Measurements from ENCODE around the gene IL17RE.
"Not testable (repeated sequence)": the region's sequence is repeated elsewhere in the genome, so short reads cannot be mapped to it uniquely, and the experiment has no call there.

IL17RE gene

DNA sequence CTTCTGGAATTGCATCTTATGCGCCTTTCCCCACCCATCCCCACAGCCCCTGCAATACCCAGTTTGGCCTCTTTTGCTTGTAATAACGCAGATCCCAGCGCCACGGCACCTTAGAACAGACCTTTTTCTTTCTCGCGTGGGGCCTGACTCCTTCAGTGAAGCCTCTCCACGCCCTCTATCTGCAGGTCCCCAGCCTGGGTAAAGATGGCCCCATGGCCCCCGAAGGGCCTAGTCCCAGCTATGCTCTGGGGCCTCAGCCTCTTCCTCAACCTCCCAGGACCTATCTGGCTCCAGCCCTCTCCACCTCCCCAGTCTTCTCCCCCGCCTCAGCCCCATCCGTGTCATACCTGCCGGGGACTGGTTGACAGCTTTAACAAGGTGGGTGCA, 31.6 kb downstream of the IL17RE start:
- no peak for DNase-seq (ENCODE audit: low read depth, low spot score)

DNA sequence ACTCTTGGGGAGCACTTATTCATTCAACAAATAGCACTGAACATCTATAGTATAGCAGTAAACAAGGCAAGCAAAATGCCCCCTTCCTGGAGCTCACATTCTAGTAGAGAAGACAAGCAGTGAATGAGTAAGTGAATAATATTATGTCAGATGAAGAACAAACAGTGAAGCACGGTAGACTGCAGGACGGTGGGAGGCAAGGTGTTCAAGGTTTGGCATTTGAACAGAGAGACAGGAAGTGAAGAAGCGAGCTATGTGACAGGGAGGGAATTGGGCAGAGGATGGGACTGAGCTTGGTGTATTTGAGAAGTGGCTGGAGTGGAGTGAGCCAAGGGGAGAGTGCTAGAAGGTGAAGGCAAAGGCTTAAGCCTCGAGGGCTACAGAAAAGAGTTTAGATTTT, 32.3 kb downstream of the IL17RE start:
- DNase-seq (ENCODE audit: low read depth, low spot score): no peak

DNA sequence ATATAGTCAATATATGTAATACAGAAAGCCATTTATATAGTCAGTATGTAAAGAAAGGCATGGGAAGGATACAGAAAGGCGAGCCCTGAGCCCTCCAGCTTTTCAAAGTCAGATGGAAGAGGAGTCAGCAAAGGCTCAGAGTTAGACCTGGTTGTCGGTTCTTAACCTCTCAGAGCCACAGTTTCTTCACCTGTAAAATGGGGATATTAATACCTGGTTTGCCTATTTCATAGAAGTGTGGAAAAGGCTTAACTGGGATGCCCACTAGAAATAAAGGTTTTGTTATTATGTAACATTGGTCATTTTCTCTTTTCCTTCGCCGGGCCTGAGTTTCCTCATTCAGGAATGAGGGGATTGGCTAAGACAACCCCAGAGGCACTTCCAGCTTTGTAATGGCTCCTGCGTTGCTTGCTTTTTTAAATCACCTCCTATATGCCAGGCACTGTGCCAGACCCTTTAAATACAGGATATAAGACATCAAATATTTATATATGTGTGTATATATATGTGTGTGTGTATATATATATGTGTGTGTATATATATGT, 33.4 kb downstream of the IL17RE start:
- no peak for DNase-seq (ENCODE audit: low read depth, low spot score)

DNA sequence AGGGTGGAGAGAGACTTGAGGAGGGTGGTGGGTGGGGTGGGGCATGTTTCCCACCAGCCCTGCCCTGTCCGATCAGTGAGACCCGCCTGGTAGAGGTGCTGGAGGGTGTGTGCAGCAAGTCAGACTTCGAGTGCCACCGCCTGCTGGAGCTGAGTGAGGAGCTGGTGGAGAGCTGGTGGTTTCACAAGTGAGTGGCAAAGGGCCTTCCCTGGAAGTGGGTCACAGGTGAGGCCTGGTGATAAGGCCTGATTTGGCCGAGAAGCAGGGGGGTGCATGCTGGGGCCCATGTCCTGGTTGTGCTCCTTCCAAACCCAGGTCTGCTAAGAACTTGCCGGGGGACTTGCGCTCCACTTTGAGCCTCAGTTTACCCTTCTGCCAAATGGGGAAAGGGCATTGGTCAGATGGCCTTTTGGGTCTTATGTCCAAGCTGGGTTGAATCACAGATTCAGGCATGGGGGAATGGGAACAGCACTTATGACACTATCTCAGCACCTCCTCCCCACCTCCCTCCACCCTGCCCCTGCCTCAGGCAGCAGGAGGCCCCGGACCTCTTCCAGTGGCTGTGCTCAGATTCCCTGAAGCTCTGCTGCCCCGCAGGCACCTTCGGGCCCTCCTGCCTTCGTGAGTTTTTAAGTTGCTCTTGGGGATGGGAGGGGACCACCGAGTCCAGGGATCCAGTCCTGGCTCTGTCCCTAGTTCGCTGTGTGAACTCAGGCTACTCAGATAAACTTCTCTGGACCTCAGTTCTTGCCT, 35.0 kb downstream of the IL17RE start:
- DNase-seq (ENCODE audit: low read depth, low spot score): no peak

DNA sequence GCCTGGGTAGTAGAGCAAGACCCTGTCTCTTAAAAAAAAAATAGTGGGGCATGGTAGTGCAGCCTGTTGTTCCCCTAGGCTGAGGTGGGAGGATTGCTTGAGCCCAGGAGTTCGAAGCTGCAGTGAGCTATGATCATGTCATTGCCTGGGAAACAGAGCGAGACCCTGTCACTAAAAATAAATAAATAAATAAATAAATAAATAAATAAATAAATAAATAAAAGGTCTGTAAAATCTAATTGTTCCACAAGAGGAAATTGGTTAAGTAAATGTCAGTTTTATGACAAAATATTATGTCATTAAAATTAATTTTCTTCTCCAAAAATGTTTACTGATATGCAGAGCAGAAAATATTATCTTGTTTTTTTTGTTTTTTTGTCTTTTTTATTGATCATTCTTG, 36.3 kb downstream of the IL17RE start:
- no peak for DNase-seq (ENCODE audit: low read depth, low spot score)

DNA sequence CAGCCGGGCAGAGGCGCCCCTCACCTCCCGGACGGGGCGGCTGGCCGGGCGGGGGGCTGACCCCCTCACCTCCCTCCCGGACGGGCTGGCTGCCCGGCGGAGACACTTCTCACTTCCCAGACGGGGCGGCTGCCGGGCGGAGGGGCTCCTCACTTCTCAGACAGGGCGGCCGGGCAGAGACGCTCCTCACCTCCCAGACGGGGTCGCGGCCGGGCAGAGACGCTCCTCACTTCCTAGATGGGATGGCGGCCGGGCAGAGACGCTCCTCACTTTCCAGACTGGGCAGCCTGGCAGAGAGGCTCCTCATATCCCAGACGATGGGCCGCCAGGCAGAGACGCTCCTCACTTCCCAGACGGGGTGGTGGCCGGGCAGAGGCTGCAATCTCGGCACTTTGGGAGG, 37.3 kb downstream of the IL17RE start:
- not testable (repeated sequence) for DNase-seq (ENCODE audit: low read depth, low spot score)

DNA sequence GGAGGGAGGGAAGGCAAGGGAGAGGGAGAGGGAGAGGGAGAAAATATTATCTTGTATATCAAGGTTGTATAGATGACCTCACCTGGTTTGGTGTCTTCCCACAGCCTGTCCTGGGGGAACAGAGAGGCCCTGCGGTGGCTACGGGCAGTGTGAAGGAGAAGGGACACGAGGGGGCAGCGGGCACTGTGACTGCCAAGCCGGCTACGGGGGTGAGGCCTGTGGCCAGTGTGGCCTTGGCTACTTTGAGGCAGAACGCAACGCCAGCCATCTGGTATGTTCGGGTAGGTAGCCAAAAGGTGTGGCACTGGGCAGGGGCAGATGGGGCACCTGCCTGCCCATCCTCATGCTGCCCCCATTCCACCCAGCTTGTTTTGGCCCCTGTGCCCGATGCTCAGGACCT, 38.1 kb downstream of the IL17RE start:
- no peak for DNase-seq (ENCODE audit: low read depth, low spot score)

DNA sequence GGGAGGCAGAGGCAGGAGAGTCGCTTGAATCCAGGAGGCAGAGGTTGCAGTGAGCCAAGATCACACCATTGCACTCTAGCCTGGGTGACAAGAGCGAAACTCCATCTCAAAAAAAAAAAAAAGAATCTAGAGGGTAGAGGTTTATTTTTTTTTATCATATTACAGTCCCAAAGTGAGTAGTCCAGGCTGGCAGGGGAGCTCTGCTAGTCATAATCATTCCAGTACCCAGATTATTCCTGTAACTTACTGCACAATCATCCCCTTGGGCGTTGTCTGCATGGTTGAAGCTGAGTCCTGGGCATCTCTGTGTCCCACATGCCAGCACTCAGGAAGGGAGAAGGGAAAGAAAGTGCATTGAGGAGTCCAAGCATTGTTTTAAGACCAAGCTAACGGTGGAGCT, 39.5 kb downstream of the IL17RE start:
- DNase-seq (ENCODE audit: low read depth, low spot score): no peak

DNA sequence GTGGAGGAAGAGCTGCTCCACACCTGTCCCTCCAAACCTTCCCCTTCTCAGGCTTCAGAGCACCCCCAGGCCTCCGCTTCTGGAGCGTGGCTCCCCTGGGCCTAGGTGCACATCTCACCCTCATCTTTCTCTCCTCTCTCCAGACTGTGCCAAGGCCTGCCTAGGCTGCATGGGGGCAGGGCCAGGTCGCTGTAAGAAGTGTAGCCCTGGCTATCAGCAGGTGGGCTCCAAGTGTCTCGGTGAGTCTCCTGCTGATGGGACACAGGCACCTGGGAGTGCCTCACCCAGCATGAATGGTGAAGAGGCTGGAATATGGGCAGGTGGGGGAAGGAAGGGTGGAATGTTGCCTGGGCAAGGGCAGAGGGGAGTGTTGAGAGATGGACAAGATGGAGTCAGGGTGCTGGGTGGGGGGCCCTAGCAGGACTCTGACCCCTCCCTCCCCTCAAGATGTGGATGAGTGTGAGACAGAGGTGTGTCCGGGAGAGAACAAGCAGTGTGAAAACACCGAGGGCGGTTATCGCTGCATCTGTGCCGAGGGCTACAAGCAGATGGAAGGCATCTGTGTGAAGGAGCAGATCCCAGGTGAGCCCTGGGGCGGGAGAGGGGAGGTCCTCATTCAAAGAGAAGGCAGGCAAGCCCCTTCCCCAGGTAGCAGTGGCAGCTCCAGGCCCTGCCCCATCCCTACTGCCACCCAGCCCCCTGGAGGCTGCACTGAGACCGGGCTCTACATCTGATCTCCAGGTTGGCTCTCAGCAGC, 40.5 kb downstream of the IL17RE start:
- no peak for DNase-seq (ENCODE audit: low read depth, low spot score)

DNA sequence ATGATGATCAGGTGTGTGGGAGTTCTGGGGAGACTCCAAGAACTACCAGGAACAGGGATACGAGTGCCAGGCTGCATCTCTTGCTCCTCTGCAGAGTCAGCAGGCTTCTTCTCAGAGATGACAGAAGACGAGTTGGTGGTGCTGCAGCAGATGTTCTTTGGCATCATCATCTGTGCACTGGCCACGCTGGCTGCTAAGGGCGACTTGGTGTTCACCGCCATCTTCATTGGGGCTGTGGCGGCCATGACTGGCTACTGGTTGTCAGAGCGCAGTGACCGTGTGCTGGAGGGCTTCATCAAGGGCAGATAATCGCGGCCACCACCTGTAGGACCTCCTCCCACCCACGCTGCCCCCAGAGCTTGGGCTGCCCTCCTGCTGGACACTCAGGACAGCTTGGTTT, 41.6 kb downstream of the IL17RE start:
- no peak for DNase-seq (ENCODE audit: low read depth, low spot score)

DNA sequence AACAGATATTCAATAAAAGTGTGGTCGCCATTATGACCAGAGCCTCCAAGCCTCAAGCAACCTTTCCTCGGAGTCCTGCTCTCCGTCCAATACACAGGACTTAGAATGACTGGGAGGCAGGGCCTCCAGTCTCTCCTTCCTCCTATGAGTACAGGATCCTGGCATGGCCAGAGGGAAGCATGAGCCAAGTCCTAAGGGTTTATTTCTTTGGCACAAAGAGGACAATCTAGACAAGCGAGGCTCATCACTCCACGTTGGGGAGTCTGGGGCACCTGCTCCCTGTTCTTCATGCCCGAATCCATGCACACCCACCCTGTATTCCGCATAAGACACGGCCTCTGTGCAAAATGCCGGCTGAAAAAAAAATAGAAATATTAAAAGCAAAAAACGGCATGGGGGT, 42.7 kb downstream of the IL17RE start:
- DNase-seq (ENCODE audit: low read depth, low spot score): no peak

DNA sequence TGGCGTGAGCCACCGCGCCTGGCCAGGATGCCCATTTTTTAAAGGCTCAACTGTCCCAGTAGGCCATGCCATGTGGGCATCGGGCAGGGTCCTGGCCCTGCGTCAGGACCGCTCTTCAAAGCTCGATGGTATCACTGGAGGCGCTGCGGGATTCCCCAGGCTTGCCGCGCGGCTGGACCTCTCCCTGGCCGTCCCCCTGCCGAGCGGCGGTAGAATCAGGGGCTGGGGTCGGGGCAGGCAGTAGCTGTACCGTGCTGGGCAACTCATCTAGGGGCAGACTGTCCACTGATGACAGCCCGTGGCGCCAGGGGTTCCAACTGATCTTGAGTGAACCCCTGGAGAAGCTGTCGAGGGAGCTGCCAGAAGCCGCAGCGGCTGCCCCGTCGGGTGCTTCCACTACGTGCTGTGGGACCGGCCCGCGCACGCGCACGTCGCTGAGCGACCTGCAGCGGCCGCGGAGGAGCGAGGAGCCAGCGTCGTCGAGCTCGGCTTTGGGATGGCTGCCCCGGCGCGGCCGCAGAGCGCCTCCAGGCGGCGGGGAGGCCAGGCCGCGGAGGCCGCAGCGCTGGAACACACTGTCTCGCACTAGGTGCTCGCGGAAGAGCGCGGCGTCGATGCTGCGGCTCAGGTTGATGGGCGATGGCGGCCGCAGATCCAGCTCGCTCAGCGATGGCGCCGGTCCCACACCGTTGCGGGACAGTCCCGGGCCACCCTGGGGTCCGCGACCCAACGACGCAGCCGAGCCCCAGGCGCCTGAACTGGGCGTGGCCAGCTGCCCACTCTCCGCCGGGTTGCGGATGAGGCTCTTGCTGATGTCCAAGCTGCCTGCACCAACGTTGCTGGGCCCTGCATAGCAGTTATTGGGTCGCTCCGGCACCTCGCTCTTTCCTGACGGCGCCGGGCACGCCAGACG, 43.7 kb downstream of the IL17RE start:
- DNase-seq (ENCODE audit: low read depth, low spot score): peak; percentile 95

DNA sequence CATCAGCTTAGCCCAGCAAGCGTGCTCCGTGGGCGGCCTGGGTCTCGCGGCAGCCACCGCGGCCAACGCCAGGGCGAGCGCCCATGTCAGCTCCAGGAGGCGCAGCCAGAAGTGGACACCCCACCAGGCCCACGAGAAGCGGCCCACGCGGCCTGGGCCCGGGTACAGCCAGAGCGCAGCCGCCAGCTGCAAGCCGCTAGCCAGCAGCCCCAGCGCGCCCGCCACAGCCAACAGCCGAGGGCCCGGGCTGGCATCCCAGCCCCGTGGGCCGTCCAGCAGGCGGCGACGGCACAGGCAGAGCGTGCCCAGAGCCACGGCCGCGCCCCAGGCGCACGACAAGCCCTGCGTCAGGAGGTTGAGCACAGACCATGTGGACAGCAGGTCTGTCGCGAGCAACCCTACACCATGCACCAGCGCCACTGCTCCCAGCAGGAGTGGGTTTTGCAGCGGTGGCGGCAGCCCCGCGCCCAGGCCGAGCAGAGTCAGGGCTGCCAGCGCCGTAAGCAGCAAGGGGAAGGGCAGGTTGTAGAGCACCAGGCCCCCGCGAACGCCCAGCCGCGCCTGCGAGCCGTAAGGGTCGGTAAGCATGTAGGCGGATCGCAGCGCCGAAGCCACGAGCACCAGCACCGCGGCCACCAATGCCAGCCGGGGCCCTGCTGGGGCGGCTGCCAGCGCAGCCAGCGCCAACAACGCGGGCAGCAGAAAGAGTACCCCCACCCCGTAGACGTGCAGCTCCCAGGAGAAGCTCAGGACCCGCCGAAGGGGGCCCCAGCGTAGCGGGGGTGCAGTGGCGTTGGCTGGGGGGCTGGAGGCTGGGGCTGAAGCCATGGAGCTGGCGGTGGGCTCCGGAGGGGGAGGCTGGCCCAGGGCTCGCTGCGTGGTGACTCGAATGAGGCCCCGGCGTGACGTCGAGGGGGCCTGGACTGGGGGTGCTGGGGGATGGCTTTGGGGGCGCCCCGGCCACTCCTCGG, 44.7 kb downstream of the IL17RE start:
- DNase-seq (ENCODE audit: low read depth, low spot score): peak; percentile 84

DNA sequence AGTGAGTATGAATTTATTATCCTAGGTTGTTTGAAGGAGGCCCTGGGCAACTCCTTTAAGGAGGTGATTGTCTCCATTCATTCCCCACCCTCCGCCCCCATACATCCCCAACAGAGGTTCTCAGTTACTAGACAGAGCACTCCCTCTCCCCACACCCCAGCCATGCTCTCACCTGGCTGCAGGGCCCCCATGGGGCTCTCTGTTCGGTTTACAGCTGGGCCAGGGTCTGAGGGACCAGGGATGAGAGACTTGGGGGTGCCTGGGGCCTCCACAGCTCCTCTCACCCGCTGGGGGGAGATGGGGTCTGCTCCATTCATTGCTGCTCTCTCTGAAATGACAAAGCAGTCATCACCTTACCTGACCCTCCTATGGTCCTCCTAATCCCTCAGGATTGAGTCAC, 45.9 kb downstream of the IL17RE start:
- DNase-seq (ENCODE audit: low read depth, low spot score): no peak

DNA sequence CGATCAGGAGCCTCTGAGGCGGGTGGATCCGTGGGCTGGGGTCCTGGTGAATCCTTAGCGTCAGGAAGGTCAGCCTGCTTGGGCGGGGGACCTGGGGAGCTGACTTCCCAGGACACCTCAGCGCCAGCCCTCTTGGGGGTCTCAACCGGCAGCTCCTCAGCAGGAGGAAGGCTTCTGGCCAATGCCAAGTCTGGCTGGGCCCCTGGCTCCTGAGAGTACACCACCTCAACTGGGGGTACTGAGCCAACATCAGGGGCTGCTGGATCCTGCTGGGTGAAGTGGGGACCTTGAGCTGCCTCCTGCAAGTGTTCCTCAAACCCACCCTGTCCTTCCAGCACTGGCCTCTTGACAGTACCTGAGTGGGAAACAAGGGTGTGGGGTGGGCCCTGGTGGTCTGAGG, 46.5 kb downstream of the IL17RE start:
- no peak for DNase-seq (ENCODE audit: low read depth, low spot score)

DNA sequence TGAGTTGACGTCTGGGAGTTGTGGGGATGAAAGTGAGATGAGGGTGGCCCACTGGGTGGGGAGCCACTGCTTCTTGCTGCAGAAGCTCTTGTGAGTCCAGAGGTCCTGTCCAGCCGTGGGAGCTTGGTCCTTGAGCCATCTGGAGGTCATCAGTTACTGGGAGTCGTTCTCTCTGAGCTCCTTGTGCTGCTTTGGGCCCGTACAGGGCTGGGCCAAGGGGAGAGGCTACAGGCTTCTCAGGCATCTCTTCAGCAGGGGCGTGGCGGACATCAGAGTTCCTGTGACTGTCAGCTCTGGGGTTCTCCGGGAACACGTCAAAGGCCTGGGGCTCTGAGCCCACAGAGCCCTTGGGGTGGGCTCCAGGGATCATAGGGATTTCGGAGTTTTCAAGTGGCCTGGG, 47.0 kb downstream of the IL17RE start:
- DNase-seq (ENCODE audit: low read depth, low spot score): no peak

DNA sequence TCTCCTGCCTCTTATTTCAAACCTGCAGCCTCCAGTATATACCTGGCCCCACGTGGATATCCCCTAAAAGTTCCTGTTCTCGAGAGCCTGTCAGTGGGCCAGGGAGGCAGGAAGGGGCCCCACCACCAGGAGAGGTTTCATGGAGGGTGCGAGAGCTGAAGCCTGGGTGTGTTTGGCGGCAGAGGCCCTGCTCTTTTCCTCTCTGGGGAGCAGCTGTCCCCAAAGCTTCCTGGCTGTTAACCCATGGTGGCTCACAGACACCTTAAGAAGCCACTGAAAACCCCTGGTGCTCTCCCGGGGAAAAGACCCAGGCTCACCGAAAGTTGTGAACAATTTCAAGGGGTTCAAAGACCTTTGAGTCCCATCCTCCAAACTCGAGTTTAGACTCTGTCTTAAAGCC, 48.5 kb downstream of the IL17RE start:
- no peak for DNase-seq (ENCODE audit: low read depth, low spot score)

DNA sequence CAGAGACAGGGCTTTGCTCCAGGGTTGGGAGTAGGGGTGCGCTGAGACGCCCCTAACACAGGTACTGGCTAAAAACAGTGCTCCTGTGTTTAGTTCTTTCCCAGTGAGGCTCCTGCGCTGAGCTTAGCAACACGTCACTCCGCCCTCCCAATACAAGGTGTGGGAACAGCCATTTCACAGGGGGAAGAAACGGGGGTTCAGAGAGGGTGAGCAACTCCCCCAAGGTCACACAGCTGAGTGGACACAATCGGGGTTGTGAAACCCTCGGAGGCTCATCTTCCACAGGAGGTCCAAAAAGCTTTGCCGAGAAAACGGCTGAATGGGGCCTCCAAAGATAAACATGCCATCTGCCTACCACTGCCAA, 48.9 kb downstream of the IL17RE start:
- DNase-seq (ENCODE audit: low read depth, low spot score): no peak

DNA sequence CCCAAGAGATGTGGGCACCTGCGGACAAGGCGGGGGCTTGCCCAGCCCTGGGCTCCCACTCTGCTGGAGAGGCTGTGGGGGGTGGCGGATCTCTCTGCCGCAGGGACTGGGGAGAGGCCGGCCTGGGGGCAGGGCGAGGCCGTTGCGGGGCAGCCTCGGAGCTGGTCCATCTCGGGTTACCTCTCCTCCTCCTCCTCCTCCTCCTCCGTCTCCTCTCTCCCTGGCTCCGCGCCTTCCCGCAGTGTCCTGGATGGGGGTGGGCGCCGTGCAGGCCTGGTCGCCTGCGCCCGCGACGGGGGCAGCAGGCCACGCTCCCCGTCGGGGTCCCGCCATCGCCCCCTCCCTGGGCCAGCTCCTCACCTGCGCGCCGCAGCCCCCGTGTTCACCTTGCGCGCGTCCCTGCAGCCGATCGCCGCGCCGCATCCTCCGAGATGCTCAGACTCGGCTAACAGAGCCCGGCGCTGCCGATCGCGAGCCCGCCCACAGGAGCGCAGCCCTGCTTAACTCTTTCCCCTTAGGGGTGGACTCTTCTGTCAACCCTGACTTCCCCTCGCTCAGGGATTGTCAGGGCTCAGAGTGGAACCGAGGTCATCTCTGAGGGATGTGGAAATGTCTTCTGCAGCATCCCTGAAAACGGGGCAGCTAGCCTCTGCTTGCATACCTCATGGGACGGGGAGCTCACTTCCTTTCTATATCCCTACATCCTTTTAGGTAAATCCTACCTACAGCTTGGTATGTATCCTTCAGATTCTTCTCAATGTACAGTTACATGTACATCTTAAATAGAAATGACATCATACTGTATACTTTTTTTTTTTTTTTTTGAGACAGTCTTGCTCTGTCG, 49.5 kb downstream of the IL17RE start, which contains the start of gene PRRT3:
Gene PRRT3, minus strand, starts transcription at position 447 of the 844 bp plus-strand sequence. CDS start 2,293 bp downstream, outside the sequence.
- peak; percentile 62 for DNase-seq (ENCODE audit: low read depth, low spot score)

DNA sequence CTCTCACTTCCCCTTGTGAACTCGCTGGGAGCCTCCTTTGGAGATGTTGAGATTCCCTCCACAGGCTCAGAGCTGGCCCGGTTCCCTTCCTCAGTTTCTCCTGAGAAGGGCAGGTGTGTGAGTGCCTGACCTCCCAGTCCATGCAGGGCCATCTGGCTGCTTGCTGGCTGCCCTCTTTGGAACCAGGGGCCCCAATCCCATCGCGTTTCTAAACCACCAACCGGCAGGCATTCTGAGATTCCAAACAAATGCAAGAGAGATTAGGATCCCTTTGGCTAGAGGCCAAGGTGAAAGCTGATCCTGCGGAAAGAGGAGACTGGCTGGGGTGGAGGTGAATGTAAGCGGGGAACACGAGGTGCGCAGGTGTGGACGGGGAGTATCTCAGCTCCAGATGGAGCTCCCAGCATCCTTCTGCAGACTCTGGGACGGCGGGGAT, 52.4 kb downstream of the IL17RE start:
- no peak for DNase-seq (ENCODE audit: low read depth, low spot score)

Data from ELF-1 (cell line).